Tongue (tissue), 3 donors: ENCODE measurements around the gene MEF2C. TPM values are rescaled to one million over a fixed set of nuclear protein-coding genes. Genes with fewer than 3 reads are reported as not detected.

Experiments
- DNase-seq: peaks from one replicate; pipeline ENCODE4 v3.0.0-alpha.2; 2015
- small RNA-seq: library from RNA; depleted of rRNA; stranded (forward); fragments of <200 nt; gene quantifications from one replicate; pipeline ENCODE3, GENCODE V24; 2014; ENCODE audit warnings: low replicate concordance
- total RNA-seq: library from RNA; depleted of rRNA; stranded (reverse); fragments of >200 nt; gene quantifications from one replicate; pipeline ENCODE4 v1.2.3, GENCODE V29; 2014

The MEF2C gene
- total RNA-seq, 1 donor from 2014 or later, result 535 TPM

DNA sequence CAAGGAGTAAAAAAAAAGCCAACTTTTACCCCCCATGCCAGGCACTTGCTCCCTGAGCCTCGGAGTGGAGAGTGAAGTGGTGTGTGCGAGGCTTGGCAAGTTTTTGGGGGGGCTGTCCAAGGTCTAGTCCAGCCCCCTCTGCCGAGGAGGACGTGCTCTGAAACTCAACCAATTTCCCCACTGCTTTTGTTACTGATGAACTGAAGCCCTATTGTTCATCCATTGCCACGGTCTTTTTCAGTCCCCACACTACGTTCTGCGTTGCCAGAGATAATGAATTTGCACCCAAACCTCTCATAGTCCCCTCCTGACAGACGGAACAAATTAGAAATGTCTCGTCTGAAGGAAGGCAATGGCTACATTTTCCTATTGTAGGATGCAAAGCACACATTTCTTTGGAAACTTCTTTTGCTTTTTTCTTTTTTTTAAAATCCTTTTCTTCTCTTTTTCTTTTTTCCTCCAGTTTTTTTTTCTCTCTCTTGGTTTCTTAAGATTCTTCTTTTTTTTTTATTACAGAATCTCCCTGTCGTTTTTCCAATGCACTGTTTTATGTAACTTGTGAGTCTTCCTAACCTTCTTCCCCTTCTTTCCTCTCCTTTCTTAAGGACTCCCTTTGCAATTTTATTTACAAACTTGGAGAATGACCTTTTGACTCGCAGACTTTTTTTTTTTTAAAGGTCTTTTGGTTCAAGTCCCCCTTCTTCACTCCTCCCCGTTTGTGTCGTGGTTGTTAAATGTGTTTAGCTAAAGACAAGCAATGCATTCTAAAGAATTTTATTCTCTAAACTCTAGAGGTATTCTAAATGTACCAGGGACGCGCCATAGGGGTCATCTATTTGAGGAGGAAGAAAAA, 209.5 kb downstream of the MEF2C start:
- DNase-seq, result peak; percentile 38

DNA sequence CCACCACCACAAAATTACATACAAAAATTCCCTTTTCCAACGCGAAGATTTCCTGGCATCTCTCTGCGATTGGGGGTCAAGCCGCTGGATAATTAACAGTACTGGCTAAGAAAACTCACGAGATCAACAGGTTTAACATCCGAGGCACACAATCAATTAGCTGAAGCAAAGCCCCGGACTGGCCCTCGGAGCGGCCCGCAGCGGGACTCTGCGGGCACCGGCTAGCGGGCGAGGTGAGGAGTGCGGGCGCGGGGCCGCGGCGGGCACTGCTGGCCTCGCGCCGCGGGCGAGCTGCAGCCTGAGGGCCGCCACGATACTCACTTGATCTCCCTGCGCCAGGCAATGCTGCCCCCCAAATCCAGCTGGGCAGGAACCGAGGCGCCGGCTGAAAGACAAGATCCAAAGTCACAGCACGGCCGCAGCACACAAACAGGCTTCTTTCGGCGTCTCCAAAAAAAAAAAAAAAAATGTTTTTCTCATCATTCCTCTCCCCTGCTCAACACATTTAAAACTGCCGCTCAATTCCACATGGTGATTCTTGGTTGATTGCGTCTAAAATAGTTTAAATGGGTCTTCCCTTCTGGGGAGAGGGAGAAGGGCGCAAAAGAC, 210.2 kb downstream of the MEF2C start:
- peak; percentile 6 for DNase-seq

DNA sequence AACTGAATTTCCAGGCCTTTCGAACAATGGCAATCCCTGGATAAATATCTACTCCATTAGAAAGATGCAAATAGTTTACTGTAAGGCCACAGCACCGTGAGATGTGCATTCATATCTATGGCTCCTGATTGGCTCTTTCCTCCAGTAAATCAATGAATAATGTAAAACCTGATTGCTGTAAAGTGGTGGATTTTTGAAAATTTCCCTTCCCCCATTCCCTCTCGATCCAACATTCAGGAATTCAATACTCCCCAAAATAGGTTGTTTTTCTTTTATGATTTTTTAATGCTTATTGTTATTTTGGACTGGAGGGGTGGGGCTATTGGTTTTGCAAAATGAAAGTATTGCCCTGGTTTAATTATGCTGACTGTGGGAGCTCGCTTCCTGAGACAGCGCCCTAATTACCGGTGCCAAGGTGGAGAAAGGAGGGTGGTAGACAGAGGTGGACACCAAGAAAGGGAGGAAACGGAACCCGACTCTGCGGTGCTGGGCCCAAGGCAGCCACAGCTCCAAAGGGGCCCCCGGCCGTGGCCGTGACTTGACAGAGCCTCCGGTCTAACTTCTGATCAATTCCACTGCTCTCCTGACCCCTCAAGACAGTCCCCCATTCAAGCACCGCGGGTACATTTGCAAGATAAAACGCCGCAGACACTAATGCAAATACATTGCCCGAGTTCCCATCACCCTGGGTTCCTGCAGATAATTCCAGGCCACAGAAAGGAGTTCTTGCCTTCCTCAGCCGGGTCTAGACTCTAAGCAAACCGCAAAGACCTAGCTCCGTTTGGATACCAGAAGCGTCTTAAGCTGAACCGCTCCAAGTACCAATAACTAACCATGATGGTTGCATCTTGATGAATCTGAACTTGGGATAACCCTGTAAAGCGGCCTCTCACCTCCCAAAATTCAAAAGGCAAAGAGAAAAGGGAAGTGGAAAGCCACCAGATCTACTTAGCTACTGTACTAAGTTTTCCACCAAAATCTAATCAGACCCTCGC, 211.2 kb downstream of the MEF2C start:
- peak; percentile 25 for DNase-seq

DNA sequence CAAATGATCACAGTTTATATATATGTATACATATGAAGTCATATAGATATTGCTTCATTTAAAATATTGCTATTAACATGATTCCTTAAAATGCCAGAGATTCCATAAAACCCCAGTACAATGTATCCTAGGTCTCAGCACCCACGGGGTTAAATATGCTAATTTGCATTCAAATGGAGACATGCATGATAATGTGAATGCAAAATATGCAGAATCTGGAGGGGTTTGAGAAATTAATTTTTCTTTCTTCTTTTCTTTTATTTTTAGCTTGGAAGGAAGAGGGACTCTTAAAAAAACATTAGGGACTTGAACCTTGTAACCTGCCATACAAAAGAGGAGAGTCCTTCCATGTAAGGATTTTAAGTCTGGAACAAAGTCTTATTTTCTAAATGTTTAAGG, 211.9 kb downstream of the MEF2C start:
- peak; percentile 5 for DNase-seq

DNA sequence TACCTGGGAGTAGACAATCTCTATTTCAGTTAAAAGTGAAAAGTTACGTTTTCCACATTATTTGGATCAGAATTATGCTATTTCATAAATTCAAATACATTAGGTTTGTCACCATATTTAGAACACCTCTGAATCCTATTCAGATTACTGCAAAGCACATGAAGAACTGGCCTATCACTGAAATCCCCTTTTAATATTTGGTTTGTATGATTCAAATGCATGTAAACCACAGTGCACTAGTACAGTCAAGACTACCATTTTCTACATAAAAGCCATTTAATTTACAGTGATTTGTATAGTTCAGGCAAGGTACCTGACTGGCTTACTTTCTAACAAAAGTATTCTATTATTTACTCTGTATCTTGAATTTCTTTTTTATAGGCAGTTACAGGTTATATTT, 212.5 kb downstream of the MEF2C start:
- peak; percentile 0 for DNase-seq

DNA sequence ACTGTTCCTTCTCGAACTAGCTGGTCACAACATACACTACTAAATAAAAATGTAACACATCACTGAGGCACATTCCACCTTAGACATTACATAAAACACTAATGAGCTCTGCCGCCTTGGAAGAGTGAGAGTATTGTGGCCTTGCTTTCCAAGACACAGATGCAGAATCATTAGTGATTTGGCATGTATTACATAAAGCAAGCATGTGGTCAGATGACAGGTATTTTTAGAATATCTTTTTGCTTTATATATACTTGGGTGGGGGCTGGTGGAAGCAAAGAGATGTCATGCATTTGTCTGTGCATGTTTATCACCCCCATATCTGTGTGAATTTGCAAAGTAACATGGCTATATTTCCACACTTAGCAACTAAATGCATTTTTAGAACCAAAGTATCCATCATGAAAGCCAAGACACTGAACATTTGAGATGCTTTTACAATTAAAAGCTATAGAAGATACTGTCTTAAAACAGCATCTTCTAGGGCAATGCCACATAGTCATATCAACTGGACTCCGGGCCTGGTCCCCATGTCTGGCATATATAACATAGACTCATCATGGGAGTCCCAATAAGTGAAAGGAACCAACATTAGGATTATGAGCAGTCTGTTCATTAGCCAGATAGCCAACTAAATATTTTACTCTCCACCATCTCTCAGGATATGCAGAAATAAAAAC, 213.5 kb downstream of the MEF2C start:
- peak; percentile 0 for DNase-seq

DNA sequence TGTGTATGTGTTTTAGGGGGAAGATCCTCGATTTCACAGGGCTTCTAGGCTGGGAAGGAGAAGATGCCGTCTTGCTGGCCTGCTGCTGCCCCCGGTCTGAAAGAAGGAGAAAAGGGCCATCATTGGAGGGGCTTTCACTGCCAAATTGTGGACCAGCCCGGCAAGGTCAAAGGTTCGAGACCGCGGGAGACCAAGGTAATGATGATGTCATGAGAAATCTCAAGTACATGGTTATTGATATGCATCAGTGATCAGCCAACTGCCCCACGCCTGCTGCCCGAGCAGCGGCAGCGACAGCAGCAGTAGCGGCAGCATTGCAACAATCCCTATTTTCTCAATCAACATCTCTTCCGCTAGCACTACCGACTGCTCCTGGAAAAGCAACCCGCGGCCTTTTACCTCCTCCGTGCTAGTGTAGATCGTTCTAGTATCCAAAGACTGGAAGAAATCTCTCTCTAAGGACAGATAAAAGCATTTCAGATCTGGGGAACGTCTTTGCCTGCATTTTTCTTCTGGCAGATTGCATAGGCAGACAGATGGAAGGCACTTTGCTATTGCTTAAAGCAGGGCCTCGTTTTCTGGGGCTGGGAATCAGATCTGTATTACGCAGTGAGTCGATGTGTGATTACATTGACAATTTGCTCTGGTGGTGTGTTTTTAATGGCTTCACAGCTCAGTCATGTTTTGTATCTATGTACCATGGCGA, 215.3 kb downstream of the MEF2C start:
- peak; percentile 15 for DNase-seq

Small RNA genes lying within 50 kb of the gene (small RNA-seq; reads per million reads assigned to genes)
- not detected for gene AC008525.2
